Activated naive CD4-positive, alpha-beta T cell treated with anti-CD3 and anti-CD28 coated beads, Interleukin-2, amount 50 U/mL, for 72 hours (primary cell): ENCODE data around the gene BCL2L12. TPM values are rescaled to one million over a fixed set of nuclear protein-coding genes. Genes with fewer than 3 reads are reported as not detected.
"Not testable (repeated sequence)": the region's sequence is repeated elsewhere in the genome, so short reads cannot be mapped to it uniquely, and the experiment has no call there.

ENCODE experiments used
- ATAC-seq, 2 donors: fragments of 150-1000 bp; cut with Tn5 transposase; 2 replicates each; pipeline ENCODE4 v1.10.0; 2021; ENCODE audit warnings: mild to moderate bottlenecking in 2 of 2, moderate library complexity in 2 of 2
- DNase-seq, 2 donors: peaks; one replicate each; pipeline ENCODE4 v3.0.0; 2021 to 2022; ENCODE audit warnings: low spot score in 2 of 2
- H3K27ac Mint-ChIP-seq, 2 donors: one replicate each; pipeline ENCODE4 v1.8.0; 2022; ENCODE audit warnings: mild to moderate bottlenecking in 2 of 2, mixed read lengths in 2 of 2
- H3K36me3 Mint-ChIP-seq, 2 donors: one replicate each; pipeline ENCODE4 v1.8.0; 2022; ENCODE audit warnings: mixed read lengths in 2 of 2
- H3K9me3 Mint-ChIP-seq, 2 donors: one replicate each; pipeline ENCODE4 v1.8.0; 2022; ENCODE audit warnings: mixed read lengths in 2 of 2
- total RNA-seq, 2 donors: library from RNA; stranded (reverse); gene quantifications; one replicate each; pipeline ENCODE4 v1.2.3, GENCODE V29; 2022

BCL2L12 gene
- total RNA-seq, 2 donors from 2014 or later, result 69.6 to 93.4 TPM

DNA sequence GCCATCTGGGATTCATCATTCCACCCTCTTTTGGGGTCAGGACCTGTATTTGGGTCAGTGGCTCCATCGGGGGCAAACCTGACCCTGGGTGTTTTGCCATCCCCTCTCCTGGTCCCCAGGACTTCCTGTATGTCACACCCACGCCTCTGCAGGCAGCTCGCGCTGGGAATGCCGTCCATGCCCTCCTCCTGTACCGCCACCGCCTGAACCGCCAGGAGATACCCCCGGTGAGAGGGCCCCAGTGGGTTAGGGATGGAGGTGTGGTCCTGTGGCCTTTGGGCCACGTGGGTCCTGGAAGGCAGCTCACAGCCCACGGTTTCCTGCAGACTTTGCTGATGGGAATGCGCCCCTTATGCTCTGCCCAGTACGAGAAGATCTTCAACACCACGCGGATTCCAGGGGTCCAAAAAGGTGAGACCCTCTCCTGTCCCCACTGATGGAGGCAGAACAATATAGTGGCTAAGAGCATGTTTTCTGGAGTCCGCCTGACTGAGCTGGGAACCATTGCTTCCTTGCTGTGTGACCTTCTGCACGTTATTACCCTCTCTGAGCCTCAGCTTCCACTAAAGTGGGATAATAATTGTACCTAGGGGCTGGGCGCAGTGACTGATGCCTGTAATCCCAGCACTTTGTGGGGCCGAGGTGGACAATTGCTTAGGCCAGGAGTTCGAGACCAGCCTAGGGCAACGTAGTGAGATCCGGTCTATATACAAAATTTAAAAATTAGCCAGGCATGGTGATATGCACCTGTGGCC, 39.3 kb downstream of the BCL2L12 start:
- Mint-ChIP-seq H3K9me3 (no peaks in the 10 kb centered on the region), H3K27ac (no peak overlapping the region), H3K36me3 (no peaks in the 10 kb centered on the region)
- ATAC-seq (no peak), DNase-seq (no peak)

DNA sequence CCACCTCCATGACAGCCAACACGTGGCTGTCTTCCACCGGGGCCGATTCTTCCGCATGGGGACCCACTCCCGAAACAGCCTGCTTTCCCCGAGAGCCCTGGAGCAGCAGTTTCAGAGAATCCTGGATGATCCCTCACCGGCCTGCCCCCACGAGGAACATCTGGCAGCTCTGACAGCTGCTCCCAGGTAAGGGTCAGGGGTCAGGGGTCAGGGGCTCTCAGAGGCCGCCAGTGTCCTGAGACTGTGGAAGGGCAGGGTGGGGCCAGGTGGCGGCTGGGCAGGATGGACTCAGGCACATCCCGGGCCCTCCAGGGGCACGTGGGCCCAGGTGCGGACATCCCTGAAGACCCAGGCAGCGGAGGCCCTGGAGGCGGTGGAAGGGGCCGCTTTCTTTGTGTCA, 40.2 kb downstream of the BCL2L12 start:
- Mint-ChIP-seq H3K27ac (no peak overlapping the region), H3K9me3 (no peaks in the 10 kb centered on the region), H3K36me3 (no peaks in the 10 kb centered on the region)
- DNase-seq (no peak), ATAC-seq (no peak)

DNA sequence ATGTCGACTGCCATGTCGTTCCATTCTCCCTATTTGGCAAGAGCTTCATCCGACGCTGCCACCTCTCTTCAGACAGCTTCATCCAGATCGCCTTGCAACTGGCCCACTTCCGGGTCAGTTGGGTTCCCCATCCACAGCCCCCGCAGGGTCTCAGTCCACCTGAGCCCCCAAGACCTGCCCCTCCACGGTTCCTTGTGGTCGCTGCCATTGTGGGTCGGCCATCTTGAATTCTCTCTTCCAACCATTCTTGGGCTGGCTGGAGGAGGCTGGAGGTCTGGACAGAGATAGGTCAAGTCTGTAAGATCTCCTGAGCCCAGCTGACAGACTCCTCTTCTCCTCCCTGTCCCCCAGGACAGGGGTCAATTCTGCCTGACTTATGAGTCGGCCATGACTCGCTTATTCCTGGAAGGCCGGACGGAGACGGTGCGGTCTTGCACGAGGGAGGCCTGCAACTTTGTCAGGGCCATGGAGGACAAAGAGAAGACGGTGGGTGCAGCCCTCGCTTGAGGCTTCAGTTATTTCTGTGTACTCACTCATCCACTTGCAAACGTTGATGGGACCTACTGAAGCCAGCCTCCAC, 44.7 kb downstream of the BCL2L12 start:
- ATAC-seq, result no peak
- no peak for DNase-seq
- H3K36me3 Mint-ChIP-seq, result no peaks in the 10 kb centered on the region
- no peaks in the 10 kb centered on the region for H3K9me3 Mint-ChIP-seq
- no peak overlapping the region for H3K27ac Mint-ChIP-seq

DNA sequence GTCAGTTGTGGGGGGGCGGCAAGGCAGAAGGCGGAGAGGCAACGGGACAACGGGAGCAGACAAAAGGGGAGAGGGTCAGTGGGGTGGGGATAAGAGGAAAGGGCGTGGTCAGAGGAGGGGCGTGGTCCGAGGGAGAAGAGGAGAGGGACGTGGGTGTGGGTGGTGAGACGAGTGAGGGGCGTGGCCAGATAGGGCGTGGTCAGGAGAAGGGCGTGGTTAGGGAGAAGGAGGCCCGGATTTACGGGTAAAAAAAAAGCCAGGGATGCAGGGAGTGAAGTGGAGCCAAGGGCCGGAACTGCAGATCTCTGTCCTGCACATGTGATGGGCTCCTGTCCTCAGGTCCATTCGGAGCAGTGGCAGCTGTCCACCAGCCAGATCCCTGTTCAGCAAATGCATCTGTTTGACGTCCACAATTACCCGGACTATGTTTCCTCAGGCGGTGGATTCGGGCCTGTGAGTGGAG, 46.7 kb downstream of the BCL2L12 start:
- no peaks in the 10 kb centered on the region for H3K36me3 Mint-ChIP-seq
- no peak for DNase-seq
- no peak for ATAC-seq
- no peak overlapping the region for H3K27ac Mint-ChIP-seq
- H3K9me3 Mint-ChIP-seq, result no peaks in the 10 kb centered on the region

DNA sequence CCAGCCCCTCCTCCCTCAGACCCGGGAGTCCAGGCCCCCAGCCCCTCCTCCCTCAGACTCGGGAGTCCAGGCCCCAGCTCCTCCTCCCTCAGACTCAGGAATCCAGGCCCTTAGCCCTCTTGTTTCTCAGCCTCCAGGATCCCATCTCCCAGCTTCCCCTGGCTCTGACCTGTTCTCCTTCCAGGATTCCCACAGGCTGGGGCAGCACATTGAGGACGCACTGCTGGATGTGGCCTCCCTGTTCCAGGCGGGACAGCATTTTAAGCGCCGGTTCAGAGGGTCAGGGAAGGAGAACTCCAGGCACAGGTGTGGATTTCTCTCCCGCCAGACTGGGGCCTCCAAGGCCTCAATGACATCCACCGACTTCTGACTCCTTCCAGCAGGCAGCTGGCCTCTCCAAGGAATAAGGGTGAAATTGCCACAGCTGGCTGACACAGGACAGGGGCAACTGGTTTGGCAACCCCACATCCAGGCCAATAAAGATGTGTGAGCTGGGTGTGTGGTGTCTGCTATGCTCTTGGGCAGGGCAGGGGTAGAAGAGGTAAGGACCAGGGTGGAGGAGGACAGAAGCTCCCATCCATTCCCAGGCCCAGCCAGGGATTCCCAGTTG, 47.6 kb downstream of the BCL2L12 start:
- peak overlapping the region in 1 of 2 donors; percentile 72 for H3K27ac Mint-ChIP-seq
- ATAC-seq (no peak), DNase-seq (no peak)
- no peaks in the 10 kb centered on the region for H3K36me3 Mint-ChIP-seq
- no peaks in the 10 kb centered on the region for H3K9me3 Mint-ChIP-seq

DNA sequence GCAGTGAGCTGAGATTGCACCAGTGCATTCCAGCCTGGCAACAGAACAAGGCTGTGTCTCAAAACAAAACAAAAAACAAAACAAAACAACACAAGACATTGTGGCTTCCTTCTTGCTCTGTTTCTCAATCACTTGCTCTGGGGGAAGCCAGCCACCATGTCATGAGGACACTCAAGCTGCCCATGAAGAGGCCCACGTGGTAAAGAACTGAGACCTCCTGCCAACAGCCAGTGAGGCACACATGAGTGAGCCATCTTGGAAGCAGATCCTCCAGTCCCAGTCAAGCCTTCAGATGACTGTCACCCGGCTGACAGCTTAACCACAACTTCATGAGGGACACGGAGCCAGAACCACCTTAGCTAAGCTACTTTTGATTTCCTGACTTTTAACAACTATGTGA, 50.4 kb downstream of the BCL2L12 start:
- Mint-ChIP-seq H3K9me3 (no peaks in the 10 kb centered on the region), H3K27ac (peak overlapping the region in 1 of 2 donors; percentile 44), H3K36me3 (no peaks in the 10 kb centered on the region)
- ATAC-seq, result peak in 1 of 2 donors; percentile 22
- DNase-seq, result no peak

DNA sequence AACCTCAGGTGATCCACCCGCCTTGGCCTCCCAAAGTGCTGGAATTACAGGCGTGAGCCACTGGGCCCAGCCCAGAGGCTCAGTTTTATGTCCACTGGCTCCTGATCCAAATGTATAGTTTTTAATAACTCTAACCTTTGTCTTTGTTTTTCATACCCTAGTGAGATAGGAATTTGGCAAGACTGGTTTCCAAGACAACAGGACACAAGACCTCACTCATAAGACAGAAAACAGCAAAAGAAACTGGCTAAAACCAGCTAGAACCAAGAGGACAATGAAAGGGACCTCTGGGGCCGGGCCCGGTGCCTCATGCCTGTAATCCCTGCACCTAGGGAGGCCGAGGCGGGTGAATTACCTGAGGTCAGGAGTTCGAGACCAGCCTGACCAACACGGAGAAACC, 52.8 kb downstream of the BCL2L12 start:
- DNase-seq (no peak), ATAC-seq (no peak)
- Mint-ChIP-seq H3K27ac (peak overlapping the region; percentile 65 to 76), H3K9me3 (no peaks in the 10 kb centered on the region), H3K36me3 (no peaks in the 10 kb centered on the region)

DNA sequence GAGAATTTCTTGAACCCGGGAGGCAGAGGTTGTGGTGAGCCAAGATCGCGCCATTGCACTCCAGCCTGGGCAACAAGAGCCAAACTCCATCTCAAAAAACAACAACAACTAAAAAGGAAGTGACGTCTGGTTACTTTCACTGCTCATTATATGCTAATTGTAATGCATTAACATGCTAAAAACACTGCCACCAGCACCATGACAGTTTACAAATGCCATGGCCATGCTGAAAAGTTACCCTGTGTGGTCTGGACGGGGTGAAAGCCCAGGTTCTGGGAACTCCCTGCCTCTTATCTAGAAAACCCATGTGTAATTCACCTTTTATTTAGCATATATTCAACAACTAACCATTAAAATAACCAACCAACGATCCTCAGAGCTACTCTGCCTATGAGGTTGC, 53.3 kb downstream of the BCL2L12 start:
- Mint-ChIP-seq H3K9me3 (no peaks in the 10 kb centered on the region), H3K27ac (peak overlapping the region in 1 of 2 donors; percentile 76), H3K36me3 (no peaks in the 10 kb centered on the region)
- ATAC-seq, result no peak
- DNase-seq, result no peak

DNA sequence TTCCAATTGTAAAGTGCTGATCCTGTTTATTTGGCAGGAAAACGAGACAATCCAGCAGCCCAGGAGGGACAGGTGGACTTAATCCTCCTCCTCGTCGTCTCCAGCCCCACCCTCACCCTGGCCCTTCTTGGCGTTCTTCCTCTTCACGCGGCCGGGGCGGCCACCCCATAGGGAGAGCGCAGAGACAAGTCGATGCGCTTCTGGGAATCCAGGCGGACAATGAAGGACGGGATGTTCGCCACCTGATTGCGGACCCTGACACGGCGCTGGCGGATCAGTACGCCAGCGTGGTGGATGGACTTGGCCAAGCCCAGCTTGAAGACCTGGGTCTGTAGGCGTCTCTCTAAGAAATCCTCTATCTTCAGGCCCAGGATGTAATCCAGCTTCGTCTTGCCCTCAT, 53.7 kb downstream of the BCL2L12 start:
- H3K27ac Mint-ChIP-seq, result not testable (repeated sequence)

More for the DNA sequence above, 53.7 kb downstream of the BCL2L12 start:
- not testable (repeated sequence) for ATAC-seq, DNase-seq, H3K36me3 Mint-ChIP-seq, H3K9me3 Mint-ChIP-seq

Other genes with a start within 250 kb of the BCL2L12 start
- not detected for gene PTH2, start 242.5 kb upstream of the BCL2L12 start, total RNA-seq
- not detected for gene GFY, start 240.5 kb upstream of the BCL2L12 start, total RNA-seq
- gene SLC17A7, start 224.4 kb upstream of the BCL2L12 start, total RNA-seq, result under 1 TPM; 0.20 to 0.33 TPM
- gene PIH1D1, start 214.1 kb upstream of the BCL2L12 start, total RNA-seq, result 100 to 1,000 TPM in 1 of 2 donors, 10 to 100 TPM in 1; 92.9 to 184 TPM
- gene ALDH16A1, start 212.7 kb upstream of the BCL2L12 start, total RNA-seq, result 10 to 100 TPM; 22.6 to 34.0 TPM
- gene FLT3LG, start 191.7 kb upstream of the BCL2L12 start, total RNA-seq, result 10 to 100 TPM; 49.1 to 64.4 TPM
- gene RPL13A, start 178.3 kb upstream of the BCL2L12 start, total RNA-seq, result 1,000 to 10,000 TPM; 4,147 to 5,288 TPM
- gene RPS11, start 169.5 kb upstream of the BCL2L12 start, total RNA-seq, result 1,000 to 10,000 TPM; 2,570 to 2,967 TPM
- 10 to 100 TPM; 17.5 to 18.1 TPM for gene FCGRT, start 153.3 kb upstream of the BCL2L12 start, total RNA-seq
- 10 to 100 TPM in 1 of 2 donors, 1 to 10 TPM in 1; 5.4 to 13.0 TPM for gene RCN3, start 137.9 kb upstream of the BCL2L12 start, total RNA-seq
- 10 to 100 TPM; 90.7 to 96.1 TPM for gene NOSIP, start 85.4 kb upstream of the BCL2L12 start, total RNA-seq
- gene PRRG2, start 84.6 kb upstream of the BCL2L12 start, total RNA-seq, result 10 to 100 TPM in 1 of 2 donors, 1 to 10 TPM in 1; 2.3 to 10.8 TPM
- gene PRR12, start 74.8 kb upstream of the BCL2L12 start, total RNA-seq, result 10 to 100 TPM; 28.9 to 32.9 TPM
- gene RRAS, start 25.8 kb upstream of the BCL2L12 start, total RNA-seq, result 10 to 100 TPM in 1 of 2 donors, 1 to 10 TPM in 1; 6.0 to 12.9 TPM
- 10 to 100 TPM; 49.8 to 57.4 TPM for gene SCAF1, start 23.7 kb upstream of the BCL2L12 start, total RNA-seq
- 100 to 1,000 TPM; 135 to 202 TPM for gene IRF3, start 76 bp upstream of the BCL2L12 start, total RNA-seq
- 100 to 1,000 TPM; 248 to 309 TPM for gene PRMT1, start 11.3 kb downstream of the BCL2L12 start, total RNA-seq
- 1 to 10 TPM; 5.6 to 6.2 TPM for gene ADM5, start 23.7 kb downstream of the BCL2L12 start, total RNA-seq
- gene CPT1C, start 25.2 kb downstream of the BCL2L12 start, total RNA-seq, result 1 to 10 TPM; 4.1 to 4.3 TPM
- 1 to 10 TPM in 1 of 2 donors, under 1 TPM in 1; 0.57 to 1.9 TPM for gene TSKS, start 97.4 kb downstream of the BCL2L12 start, total RNA-seq
- 100 to 1,000 TPM in 1 of 2 donors, 10 to 100 TPM in 1; 79.0 to 137 TPM for gene AP2A1, start 101.1 kb downstream of the BCL2L12 start, total RNA-seq
- 10 to 100 TPM; 14.8 to 24.8 TPM for gene FUZ, start 147.4 kb downstream of the BCL2L12 start, total RNA-seq
- 10 to 100 TPM; 58.4 to 68.2 TPM for gene MED25, start 152.4 kb downstream of the BCL2L12 start, total RNA-seq
- gene PTOV1, start 185.2 kb downstream of the BCL2L12 start, total RNA-seq, result 100 to 1,000 TPM; 110 TPM
- 100 to 1,000 TPM in 1 of 2 donors, 10 to 100 TPM in 1; 90.6 to 119 TPM for gene PNKP, start 201.6 kb downstream of the BCL2L12 start, total RNA-seq
- 10 to 100 TPM; 16.9 to 34.4 TPM for gene AKT1S1, start 211.4 kb downstream of the BCL2L12 start, total RNA-seq
- gene TBC1D17, start 211.8 kb downstream of the BCL2L12 start, total RNA-seq, result 10 to 100 TPM; 28.8 to 53.0 TPM
- gene IL4I1, start 231.0 kb downstream of the BCL2L12 start, total RNA-seq, result 10 to 100 TPM in 1 of 2 donors, 1 to 10 TPM in 1; 6.3 to 11.1 TPM